Measurements from ENCODE around the gene GALK2.
"Not testable (repeated sequence)": the region's sequence is repeated elsewhere in the genome, so short reads cannot be mapped to it uniquely, and the experiment has no call there.

GALK2 gene

DNA sequence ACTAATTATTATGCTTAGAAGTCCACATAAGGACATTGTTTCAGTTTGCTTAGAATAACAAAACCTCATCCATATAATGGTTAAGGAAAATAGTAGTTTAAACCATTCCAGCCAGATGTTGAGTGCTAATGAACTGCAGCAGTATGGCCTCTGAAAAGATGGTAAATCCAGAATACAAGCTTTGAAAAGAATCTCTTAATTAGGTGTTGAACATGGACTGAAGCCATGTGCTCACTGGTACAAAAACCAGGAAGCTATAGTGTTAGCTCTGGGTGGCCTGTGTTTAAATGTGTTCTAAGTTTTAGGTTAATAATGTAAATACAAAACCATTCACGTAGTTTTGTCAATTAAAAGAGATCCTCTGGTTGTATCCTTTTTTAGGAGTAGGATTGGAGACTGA lies 78.2 kb downstream of the GALK2 start:
- Histone ChIP-seq H3K4me3 (no peak overlapping the region), H3K9me3 (no peaks in the 10 kb centered on the region), H3K4me1 (peaks cover 4% of the 10 kb centered on the region; the same call in 1 of the 2 replicates), H3K27me3 (ENCODE audit: low read depth) (no peaks in the 10 kb centered on the region), H3K36me3 (replicated peaks) (peaks cover 7% of the 10 kb centered on the region; the same call in 1 of the 2 replicates)
- DNase-seq (ENCODE audit: low spot score in 2 of 2): no peak
- in situ Hi-C loops (cut with MboI; ENCODE audit: low sequenced_read_pairs): no loop called here

DNA sequence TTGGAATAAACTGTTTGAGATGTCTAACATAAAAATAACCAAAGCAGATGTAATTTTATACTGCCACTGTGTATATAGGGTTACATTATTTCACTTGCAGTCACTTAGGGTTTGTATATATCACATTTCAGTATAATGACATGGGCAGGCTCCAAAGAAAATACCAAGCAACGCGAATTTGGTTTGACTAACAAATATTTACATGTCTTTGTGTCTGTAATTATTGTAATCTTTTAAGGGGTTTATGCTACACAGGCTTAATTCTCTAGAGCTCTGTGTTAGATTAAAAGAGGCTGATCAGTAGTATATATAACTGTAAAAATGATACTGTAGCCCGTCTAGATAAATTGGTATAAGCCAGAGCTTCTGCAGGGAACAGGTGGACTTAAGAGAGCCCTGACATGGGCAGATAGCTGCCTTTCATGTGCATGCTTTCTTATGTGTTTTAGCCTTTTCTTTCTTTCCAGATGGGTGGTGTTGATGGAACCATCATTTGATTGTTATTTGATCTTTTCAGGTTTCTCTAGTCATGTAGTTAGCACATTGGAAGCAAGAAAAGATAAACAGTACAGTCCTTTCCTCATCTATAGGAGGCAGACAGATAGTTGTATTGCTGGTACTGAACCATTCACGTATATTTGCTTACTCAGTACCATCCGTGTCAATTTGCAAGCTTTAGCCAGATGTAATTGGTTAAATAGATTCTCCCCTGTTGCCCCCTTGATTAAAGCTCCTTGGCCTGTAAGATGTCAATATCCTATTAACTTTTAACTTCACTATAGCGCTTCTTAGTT lies 86.1 kb downstream of the GALK2 start:
- no peak for DNase-seq (ENCODE audit: low spot score in 2 of 2)
- H3K27me3 ChIP-seq (ENCODE audit: low read depth): no peaks in the 10 kb centered on the region; the same call in 1 of the 2 replicates
- H3K9me3 ChIP-seq: peaks cover 3% of the 10 kb centered on the region; the same call in 1 of the 2 replicates
- in situ Hi-C loops (cut with MboI; ENCODE audit: low sequenced_read_pairs): no loop called here
- no peaks in the 10 kb centered on the region for H3K36me3 ChIP-seq (replicated peaks)
- peaks cover 7% of the 10 kb centered on the region; the same call in 1 of the 2 replicates for H3K4me1 ChIP-seq
- H3K4me3 ChIP-seq: no peak overlapping the region

DNA sequence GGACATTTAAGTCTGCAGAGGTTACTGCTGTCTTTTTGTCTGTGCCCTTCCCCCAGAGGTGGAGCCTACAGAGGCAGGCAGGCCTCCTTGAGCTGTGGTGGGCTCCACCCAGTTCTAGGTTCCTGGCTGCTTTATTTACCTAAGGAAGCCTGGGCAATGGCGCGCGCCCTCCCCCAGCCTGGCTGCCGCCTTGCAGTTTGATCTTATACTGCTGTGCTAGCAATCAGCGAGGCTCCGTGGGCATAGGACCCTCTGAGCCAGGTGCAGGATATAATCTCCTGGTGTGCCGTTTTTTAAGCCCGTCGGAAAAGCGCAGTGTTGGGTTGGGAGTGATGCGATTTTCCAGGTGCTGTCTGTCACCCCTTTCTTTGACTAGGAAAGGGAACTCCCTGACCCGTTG lies 95.1 kb downstream of the GALK2 start:
- H3K27me3 ChIP-seq (ENCODE audit: low read depth); in situ Hi-C loops (cut with MboI; ENCODE audit: low sequenced_read_pairs): not testable (repeated sequence)

DNA sequence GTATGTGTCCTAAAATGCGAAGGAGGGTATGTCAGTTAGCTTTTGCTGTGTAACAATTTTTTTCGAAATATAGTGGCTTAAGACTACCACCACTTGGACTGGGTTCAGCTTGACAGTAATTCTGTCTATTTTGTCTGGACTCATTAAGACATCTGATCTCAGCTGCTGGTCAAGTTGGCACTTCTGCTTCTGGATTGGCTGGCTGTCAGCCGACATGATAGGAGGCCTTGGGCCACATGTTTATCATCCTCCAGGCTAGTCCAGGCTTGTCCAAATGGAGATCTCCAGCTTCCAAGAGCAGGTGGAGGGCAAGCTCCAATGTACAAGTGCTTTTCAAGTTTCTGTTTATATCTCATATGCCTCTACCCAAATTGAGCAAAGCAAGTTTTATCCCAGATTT lies 95.9 kb downstream of the GALK2 start:
- in situ Hi-C loops (cut with MboI; ENCODE audit: low sequenced_read_pairs): no loop called here
- no peaks in the 10 kb centered on the region for H3K27me3 ChIP-seq (ENCODE audit: low read depth)
- no peaks in the 10 kb centered on the region for H3K36me3 ChIP-seq (replicated peaks)
- H3K4me3 ChIP-seq: no peak overlapping the region
- no peaks in the 10 kb centered on the region for H3K4me1 ChIP-seq
- DNase-seq (ENCODE audit: low spot score in 2 of 2): no peak
- H3K9me3 ChIP-seq: no peaks in the 10 kb centered on the region

More for the DNA sequence above, 95.1 kb downstream of the GALK2 start:
- not testable (repeated sequence) for H3K9me3 ChIP-seq; H3K36me3 ChIP-seq (replicated peaks); H3K4me1 ChIP-seq; H3K4me3 ChIP-seq; DNase-seq (ENCODE audit: low spot score in 2 of 2)

DNA sequence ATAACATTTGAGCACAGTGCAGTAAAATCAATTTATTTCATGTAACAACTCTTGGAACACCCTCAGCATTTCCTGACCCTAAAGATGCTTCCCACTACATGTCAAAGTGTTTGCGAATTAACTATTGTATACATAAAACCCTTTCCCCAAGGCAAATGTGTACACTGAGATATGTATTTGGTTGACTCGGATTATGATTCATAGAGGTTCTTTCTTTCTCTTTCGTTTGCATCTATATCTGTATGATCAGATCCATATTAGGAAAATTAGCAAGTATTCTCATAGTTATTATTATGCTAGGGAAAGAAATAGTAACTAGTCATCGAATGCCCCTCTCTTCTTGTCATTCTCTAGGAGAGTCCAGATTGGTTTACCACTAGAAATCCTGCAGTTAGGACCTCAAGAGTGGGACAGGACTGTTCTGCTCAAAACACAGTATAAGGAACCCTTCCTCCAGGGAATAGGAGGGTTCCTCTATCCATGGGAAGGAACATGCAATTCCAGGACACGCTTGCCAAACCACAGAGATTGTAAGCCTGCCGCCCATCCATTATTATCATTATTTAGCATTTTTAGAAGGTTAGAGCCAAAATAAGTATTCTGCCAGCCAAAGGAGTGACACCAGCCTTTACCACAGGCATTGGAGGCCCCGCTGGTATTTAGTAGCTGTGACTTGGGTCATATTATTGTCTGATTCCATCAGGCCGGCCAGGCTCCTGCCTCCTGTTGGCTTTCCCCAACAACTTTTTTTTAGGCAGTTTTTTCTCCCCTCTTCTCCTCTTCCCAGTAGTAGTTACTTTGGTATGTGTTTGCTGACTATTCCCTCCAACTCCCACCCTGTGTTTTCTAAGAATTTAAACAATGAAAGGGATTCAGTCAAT lies 100.7 kb downstream of the GALK2 start:
- Histone ChIP-seq H3K4me1 (0 out of 2 replicates have a peak, but pooled peaks cover 2% of the 10 kb centered on the region), H3K36me3 (replicated peaks) (peaks cover 3% of the 10 kb centered on the region; the same call in 1 of the 2 replicates), H3K4me3 (no peak overlapping the region), H3K27me3 (ENCODE audit: low read depth) (no peaks in the 10 kb centered on the region), H3K9me3 (no peaks in the 10 kb centered on the region)
- in situ Hi-C loops (cut with MboI; ENCODE audit: low sequenced_read_pairs): no loop called here
- DNase-seq (ENCODE audit: low spot score in 2 of 2): no peak

DNA sequence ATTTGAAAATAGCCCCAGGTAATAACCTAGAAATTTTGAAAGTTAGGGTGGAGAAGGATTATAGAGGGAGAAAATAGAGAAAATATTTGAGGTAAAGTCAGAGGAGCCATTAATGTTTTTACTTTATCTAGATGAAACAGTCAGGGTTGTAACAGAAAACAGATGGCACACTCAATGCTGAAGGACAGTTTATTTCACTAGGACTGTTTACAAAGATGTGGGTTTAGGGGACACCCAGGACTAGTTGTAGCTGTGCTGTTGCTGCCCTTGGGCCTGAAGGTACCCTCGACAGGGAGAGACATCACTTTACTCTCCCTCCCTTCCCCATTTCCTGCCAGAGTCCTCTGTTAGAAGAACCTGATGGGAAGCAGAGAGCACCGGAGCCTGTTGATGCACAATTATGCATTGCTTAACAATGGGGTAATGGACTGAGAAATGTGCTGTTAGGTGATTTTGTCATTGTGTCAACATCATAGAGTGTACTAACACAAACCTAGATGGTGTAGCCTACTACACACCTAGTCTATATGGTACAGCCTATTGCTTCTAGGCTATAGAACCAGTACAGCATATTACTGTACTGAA lies 103.8 kb downstream of the GALK2 start:
- no peaks in the 10 kb centered on the region for H3K27me3 ChIP-seq (ENCODE audit: low read depth)
- in situ Hi-C loops (cut with MboI; ENCODE audit: low sequenced_read_pairs): no loop called here
- no peak overlapping the region for H3K4me3 ChIP-seq
- no peak for DNase-seq (ENCODE audit: low spot score in 2 of 2)
- peaks cover 5% of the 10 kb centered on the region; the same call in 1 of the 2 replicates for H3K4me1 ChIP-seq
- peaks cover 3% of the 10 kb centered on the region; the same call in 1 of the 2 replicates for H3K36me3 ChIP-seq (replicated peaks)
- H3K9me3 ChIP-seq: no peaks in the 10 kb centered on the region

DNA sequence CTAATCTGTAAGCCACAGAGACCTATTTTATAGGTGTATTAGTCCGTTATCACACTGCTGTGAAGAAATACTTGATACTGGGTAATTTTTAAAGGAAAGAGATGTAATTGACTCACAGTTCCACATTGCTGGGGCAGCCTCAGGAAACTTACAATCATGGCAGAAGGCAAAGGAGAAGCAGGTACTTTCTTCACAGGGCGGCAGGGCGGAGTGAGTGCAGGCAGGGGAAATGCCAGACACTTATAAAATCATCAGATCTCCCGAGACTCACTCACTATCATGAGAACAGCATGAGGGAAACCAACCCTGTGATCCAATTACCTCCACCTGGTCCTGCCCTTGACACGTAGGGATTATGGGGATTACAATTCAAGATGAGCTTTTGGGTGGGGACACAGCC lies 108.7 kb downstream of the GALK2 start:
- no peaks in the 10 kb centered on the region for H3K9me3 ChIP-seq
- H3K4me1 ChIP-seq: peaks cover 3% of the 10 kb centered on the region; the same call in 1 of the 2 replicates
- no peaks in the 10 kb centered on the region for H3K27me3 ChIP-seq (ENCODE audit: low read depth)
- H3K36me3 ChIP-seq (replicated peaks): 0 out of 2 replicates have a peak, but pooled peaks cover 6% of the 10 kb centered on the region
- no peak for DNase-seq (ENCODE audit: low spot score in 2 of 2)
- in situ Hi-C loops (cut with MboI; ENCODE audit: low sequenced_read_pairs): no loop called here
- H3K4me3 ChIP-seq: no peak overlapping the region

DNA sequence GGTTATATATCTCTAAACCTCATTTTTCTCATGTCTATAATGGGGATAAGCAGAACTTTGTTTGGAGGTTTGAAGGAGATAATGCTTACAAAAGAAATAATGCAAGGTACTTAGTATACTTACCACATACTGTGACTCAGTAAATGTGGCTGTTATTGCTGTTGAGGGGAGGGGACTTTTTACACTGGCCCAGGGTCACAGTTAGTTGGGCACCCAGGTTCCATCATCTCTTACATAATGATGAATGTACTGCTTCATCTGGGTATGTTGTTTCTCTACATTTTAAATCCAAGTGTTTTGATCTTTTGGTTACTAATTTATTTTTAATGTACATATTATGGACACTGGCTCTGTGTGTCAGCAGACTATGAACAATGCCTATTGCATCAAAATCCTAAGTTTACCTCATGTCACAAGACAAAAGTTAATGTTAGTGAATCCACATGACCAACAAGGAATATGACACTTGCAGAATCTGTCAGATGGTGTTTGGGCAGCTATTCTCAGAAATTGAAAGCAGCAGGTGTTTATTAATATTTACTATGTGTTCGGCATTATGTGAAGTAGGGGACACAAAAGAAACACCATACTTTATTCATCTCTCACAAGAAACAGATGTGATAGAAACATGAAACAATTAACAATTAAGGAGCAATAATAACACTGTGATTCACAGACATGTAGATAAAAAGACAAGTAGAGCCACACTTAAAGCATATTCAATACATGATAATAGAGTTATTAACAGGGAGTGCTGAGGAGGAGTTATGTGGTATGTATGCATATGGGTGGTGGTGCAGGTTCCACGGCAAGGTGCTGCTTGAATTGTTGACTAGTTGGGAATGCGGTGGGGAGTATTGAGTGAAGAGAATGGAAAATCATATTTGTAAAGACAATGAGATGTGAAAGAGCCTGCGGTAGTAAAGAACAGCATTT lies 109.7 kb downstream of the GALK2 start:
- no peak for DNase-seq (ENCODE audit: low spot score in 2 of 2)
- Histone ChIP-seq H3K9me3 (no peaks in the 10 kb centered on the region), H3K36me3 (replicated peaks) (peaks cover 5% of the 10 kb centered on the region; the same call in 1 of the 2 replicates), H3K4me1 (peaks cover 3% of the 10 kb centered on the region; the same call in 1 of the 2 replicates), H3K27me3 (ENCODE audit: low read depth) (no peaks in the 10 kb centered on the region), H3K4me3 (no peak overlapping the region)
- in situ Hi-C loops (cut with MboI; ENCODE audit: low sequenced_read_pairs): no loop called here

DNA sequence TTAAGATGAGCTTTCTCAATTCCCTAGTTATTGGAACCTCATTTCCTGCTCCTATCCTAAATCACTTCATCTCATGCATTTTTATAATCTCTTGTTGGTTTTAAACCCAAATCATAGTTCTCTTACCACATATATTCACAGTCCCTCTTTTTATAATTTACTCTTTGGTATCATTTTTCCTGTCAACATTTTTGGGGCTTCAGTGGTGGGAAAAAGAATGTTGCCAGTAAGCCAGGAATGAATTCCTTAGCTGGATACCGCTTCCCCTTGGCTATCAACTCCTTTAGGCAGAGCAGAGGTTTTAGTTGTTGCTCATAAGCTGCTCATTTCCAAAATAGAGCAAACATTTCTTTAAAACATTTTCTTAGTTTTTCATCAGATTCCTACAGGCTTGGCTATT lies 112.3 kb downstream of the GALK2 start:
- Histone ChIP-seq H3K4me3 (no peak overlapping the region), H3K27me3 (ENCODE audit: low read depth) (no peaks in the 10 kb centered on the region), H3K36me3 (replicated peaks) (peaks cover 9% of the 10 kb centered on the region), H3K4me1 (peaks cover 3% of the 10 kb centered on the region; the same call in 1 of the 2 replicates), H3K9me3 (no peaks in the 10 kb centered on the region)
- in situ Hi-C loops (cut with MboI; ENCODE audit: low sequenced_read_pairs): no loop called here
- DNase-seq (ENCODE audit: low spot score in 2 of 2): no peak

DNA sequence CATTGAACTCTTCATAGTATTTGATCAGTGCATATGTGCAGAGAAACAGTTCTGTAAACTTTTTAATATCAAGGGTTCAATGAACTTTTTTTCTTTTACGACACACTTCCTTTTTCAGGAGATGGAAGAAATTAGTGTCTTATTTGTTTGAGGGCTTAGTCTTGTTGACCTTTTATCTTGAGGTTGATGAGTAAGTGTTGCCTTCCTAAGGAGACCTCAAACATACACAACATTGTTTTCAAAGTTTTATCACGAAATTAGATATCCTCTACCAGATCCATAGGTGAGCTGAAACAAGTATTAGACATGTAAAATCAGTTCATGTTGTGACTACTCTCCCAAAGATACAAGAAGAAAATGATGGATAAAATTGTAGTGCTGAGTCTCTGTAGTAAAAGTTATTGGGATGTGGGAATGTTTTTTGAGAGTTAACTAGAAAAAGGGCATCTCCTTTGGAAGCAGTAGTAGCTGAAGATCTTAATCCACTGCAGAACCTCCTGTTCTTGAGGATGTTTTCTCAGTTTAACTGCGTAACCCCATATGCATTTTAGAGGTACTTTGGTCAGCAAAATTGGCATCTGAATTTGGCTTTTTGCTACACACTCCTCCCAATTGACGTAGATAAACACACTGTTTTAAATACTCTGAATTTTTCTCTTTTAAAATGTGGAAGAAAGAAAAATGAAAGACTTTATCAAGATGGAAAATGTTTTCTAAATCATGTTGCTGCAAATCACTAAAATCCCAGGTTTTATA lies 116.8 kb downstream of the GALK2 start:
- no peak for DNase-seq (ENCODE audit: low spot score in 2 of 2)
- Histone ChIP-seq H3K4me3 (no peak overlapping the region), H3K27me3 (ENCODE audit: low read depth) (no peaks in the 10 kb centered on the region), H3K36me3 (replicated peaks) (peaks cover 12% of the 10 kb centered on the region), H3K4me1 (no peaks in the 10 kb centered on the region), H3K9me3 (no peaks in the 10 kb centered on the region)
- in situ Hi-C loops (cut with MboI; ENCODE audit: low sequenced_read_pairs): no loop called here

DNA sequence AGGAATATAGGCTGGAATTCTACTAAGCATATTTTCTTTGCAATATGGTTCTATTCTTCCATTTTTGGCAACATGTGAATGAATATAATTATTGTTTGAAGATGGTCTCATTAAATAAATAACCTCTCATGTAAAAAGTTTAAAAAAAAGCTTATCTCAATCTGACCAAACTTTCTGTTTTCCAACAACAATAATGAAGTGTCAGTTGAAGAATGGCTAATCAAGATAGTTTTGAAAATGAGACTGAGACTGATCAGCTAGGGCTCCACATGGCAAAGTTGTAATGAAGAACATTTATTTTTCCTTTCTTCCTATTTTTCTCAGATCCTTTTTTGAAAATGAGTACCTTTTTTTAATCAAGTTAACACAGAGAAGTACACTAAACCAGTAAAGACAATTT lies 117.4 kb downstream of the GALK2 start:
- no peak for DNase-seq (ENCODE audit: low spot score in 2 of 2)
- no peaks in the 10 kb centered on the region for H3K4me1 ChIP-seq
- H3K36me3 ChIP-seq (replicated peaks): peaks cover 12% of the 10 kb centered on the region
- no peaks in the 10 kb centered on the region for H3K27me3 ChIP-seq (ENCODE audit: low read depth)
- in situ Hi-C loops (cut with MboI; ENCODE audit: low sequenced_read_pairs): no loop called here
- H3K9me3 ChIP-seq: no peaks in the 10 kb centered on the region
- no peak overlapping the region for H3K4me3 ChIP-seq

DNA sequence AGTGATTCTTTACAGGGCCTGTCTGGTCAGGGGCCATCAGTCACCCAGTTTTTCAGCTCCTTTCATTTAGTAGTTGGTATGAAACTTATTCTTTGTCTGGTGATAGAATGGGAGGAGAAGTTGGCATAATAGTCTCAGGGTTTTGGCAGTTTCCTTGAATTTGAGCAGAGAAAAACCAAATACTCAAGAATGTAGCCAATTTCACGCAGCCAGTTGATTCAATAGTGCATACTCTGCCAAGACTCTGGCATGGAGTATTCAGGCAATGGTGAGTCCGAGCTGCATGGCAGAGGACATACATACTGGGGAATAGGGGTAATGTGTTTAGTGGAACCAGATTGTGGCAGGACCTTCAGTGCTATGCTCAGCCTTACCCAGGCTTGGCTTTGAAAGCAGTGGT lies 118.3 kb downstream of the GALK2 start:
- Histone ChIP-seq H3K27me3 (ENCODE audit: low read depth) (no peaks in the 10 kb centered on the region), H3K4me1 (no peaks in the 10 kb centered on the region), H3K9me3 (no peaks in the 10 kb centered on the region), H3K36me3 (replicated peaks) (peaks cover 11% of the 10 kb centered on the region), H3K4me3 (no peak overlapping the region)
- in situ Hi-C loops (cut with MboI; ENCODE audit: low sequenced_read_pairs): no loop called here
- no peak for DNase-seq (ENCODE audit: low spot score in 2 of 2)
